Transverse colon (tissue), 4 donors: ENCODE data around the gene OR2Z1. TPM values are rescaled to one million over a fixed set of nuclear protein-coding genes. Genes with fewer than 3 reads are reported as not detected.
"Not testable (repeated sequence)": the region's sequence is repeated elsewhere in the genome, so short reads cannot be mapped to it uniquely, and the experiment has no call there.

Source experiments
- DNase-seq: peaks from one replicate; pipeline ENCODE4 v3.0.0-alpha.2; 2019
- H3K27ac ChIP-seq, 4 donors: fragments of 200-600 bp; sonication (generic); 2 replicates each; pipeline ENCODE4 v1.5.1; 2016 to 2018; ENCODE audit warnings: inconsistent platforms in 4 of 4
- H3K27me3 ChIP-seq: fragments of 200-600 bp; sonication (generic); 2 replicates; pipeline ENCODE4 v1.5.1; 2017; ENCODE audit warnings: inconsistent platforms
- H3K36me3 ChIP-seq, 4 donors: fragments of 200-600 bp; sonication (generic); 2 replicates each; pipeline ENCODE4 v1.5.1; 2017 to 2019; ENCODE audit warnings: inconsistent platforms in 4 of 4
- H3K4me1 ChIP-seq, 4 donors: fragments of 200-600 bp; sonication (generic); 2 replicates each; pipeline ENCODE4 v1.5.1; 2017 to 2020; ENCODE audit warnings: inconsistent platforms in 4 of 4
- H3K4me3 ChIP-seq, 4 donors: fragments of 200-600 bp; sonication (generic); 1 replicate in 1 of 4; 2 replicates in 3 of 4; pipeline versions ENCODE4 v1.5.1 to v1.6.1; 2017 to 2019; ENCODE audit warnings: inconsistent platforms in 4 of 4
- H3K9me3 ChIP-seq, 2 donors: fragments of 200-600 bp; sonication (generic); 2 replicates each; pipeline ENCODE4 v1.5.1; 2017 to 2019; ENCODE audit warnings: inconsistent platforms in 2 of 2
- CTCF ChIP-seq, 5 experiments: fragments of 200-600 bp in 3 of 5; fragments of 450-650 bp in 2 of 5; sonication (generic) in 3 of 5; IDR thresholded peaks; 1 replicate in 2 of 5; 2 replicates in 3 of 5; pipeline ENCODE4 v1.5.1; 2016 to 2017; ENCODE audit warnings: antibody characterized with exemption in 5 of 5, inconsistent platforms in 3 of 5, mild to moderate bottlenecking in 2 of 5, moderate library complexity in 1 of 5
- EP300 ChIP-seq: sonication (generic); formaldehyde crosslinking; IDR thresholded peaks from one replicate; pipeline ENCODE4 v1.6.1; 2017; ENCODE audit warnings: antibody characterized with exemption, low read depth
- POLR2A ChIP-seq: fragments of 450-650 bp; IDR thresholded peaks from one replicate; pipeline ENCODE4 v1.6.1; 2016; ENCODE audit warnings: antibody characterized with exemption, mild to moderate bottlenecking, moderate library complexity
- POLR2AphosphoS5 ChIP-seq, 3 donors: sonication (generic); formaldehyde crosslinking; IDR thresholded peaks; one replicate each; pipeline ENCODE4 v1.6.1; 2016; ENCODE audit warnings: antibody characterized with exemption in 3 of 3
- WGBS, 2 donors: methylation state at CpG; one replicate each; pipeline ENCODE4 v1.1.5; 2018; ENCODE audit warnings: low coverage in 1 of 2; 5-methylcytosine and 5-hydroxymethylcytosine counted together
- in situ Hi-C, 4 donors: fragments of 200-750 bp; cut with MboI; loops; one replicate each; pipeline versions ENCODE4 v1.15.0 to v1.15.1; 2017; ENCODE audit warnings: low sequenced_read_pairs in 3 of 4, low pct_ligation_motif_present in 1 of 4, low pct_unique_long_range_greater_than_20kb in 1 of 4
- intact Hi-C: fragments of 100-400 bp; cut with DNase I; formaldehyde crosslinking; loops from one replicate; pipeline ENCODE4 v1.15.1; 2023; ENCODE audit warnings: low total_unique reads
- total RNA-seq, 4 donors: library from RNA; depleted of rRNA; stranded (reverse); fragments of >200 nt; gene quantifications; one replicate each; pipeline ENCODE4 v1.1.0, GENCODE V29; 2016

Gene OR2Z1
- total RNA-seq, 4 donors from 2014 or later: not detected

GRCh38 chr19:8724276-8724675 is 2.8 kb downstream of the OR2Z1 start:
- intact Hi-C loops: no loop called here

GRCh38 chr19:8731428-8732169 is 10.2 kb downstream of the OR2Z1 start:
- no peak for DNase-seq
- intact Hi-C loops (no loop called here), in situ Hi-C loops (no loop called here)
- Histone ChIP-seq H3K27ac (no peak overlapping the region), H3K36me3 (no peaks in the 10 kb centered on the region), H3K27me3 (no peaks in the 10 kb centered on the region), H3K4me1 (no peaks in the 10 kb centered on the region), H3K4me3 (no peak overlapping the region), H3K9me3 (no peaks in the 10 kb centered on the region)
- no peak for TF ChIP-seq CTCF (IDR thresholded peaks at IDR 0.05)
- no peak for TF ChIP-seq POLR2AphosphoS5 (IDR thresholded peaks at IDR 0.05)
- TF ChIP-seq EP300: no peak
- TF ChIP-seq POLR2A: no peak
- 73 to 100% methylated on average over 1 to 19 of the region's 19 CpGs for WGBS, 2 donors

More at GRCh38 chr19:8724276-8724675, 2.8 kb downstream of the OR2Z1 start:
- Histone ChIP-seq H3K4me3 (no peak overlapping the region), H3K9me3 (no peaks in the 10 kb centered on the region), H3K27me3 (peaks cover 5% of the 10 kb centered on the region), H3K4me1 (no peaks in the 10 kb centered on the region), H3K36me3 (no peaks in the 10 kb centered on the region), H3K27ac (no peak overlapping the region)
- WGBS, 2 donors: 66 to 71% methylated on average over 1 to 3 of the region's 3 CpGs
- TF ChIP-seq CTCF (IDR thresholded peaks at IDR 0.05) (no peak), EP300 (no peak), POLR2AphosphoS5 (IDR thresholded peaks at IDR 0.05) (no peak), POLR2A (no peak)
- in situ Hi-C loops: no loop called here
- DNase-seq: no peak

- no peak overlapping the region for H3K27ac ChIP-seq
- H3K36me3 ChIP-seq: no peaks in the 10 kb centered on the region
- TF ChIP-seq POLR2A: no peak
- TF ChIP-seq CTCF (IDR thresholded peaks at IDR 0.05): no peak
- TF ChIP-seq POLR2AphosphoS5 (IDR thresholded peaks at IDR 0.05): no peak
- no peak for TF ChIP-seq EP300
- WGBS, 2 donors: 77 to 82% methylated on average over 5 to 8 of the region's 8 CpGs
- no peaks in the 10 kb centered on the region for H3K9me3 ChIP-seq
- H3K4me3 ChIP-seq: no peak overlapping the region
- in situ Hi-C loops: no loop called here
- no peaks in the 10 kb centered on the region for H3K4me1 ChIP-seq
- no peak for DNase-seq
- intact Hi-C loops: no loop called here
- H3K27me3 ChIP-seq: no peaks in the 10 kb centered on the region
Observed at GRCh38 chr19:8738377-8738776, 16.9 kb downstream of the OR2Z1 start.

GRCh38 chr19:8739291-8740065 is 18.0 kb downstream of the OR2Z1 start:
- H3K36me3 ChIP-seq, intact Hi-C loops, H3K27ac ChIP-seq, H3K27me3 ChIP-seq, H3K4me1 ChIP-seq, DNase-seq, H3K4me3 ChIP-seq, in situ Hi-C loops, H3K9me3 ChIP-seq: not testable (repeated sequence)
- WGBS, 2 donors: 87 to 92% methylated on average over 5 to 23 of the region's 55 CpGs

GRCh38 chr19:8767257-8767656 is 45.8 kb downstream of the OR2Z1 start:
- H3K27me3 ChIP-seq, H3K36me3 ChIP-seq, DNase-seq, H3K4me1 ChIP-seq, in situ Hi-C loops, H3K4me3 ChIP-seq, H3K9me3 ChIP-seq, H3K27ac ChIP-seq, intact Hi-C loops: not testable (repeated sequence)
- 86% methylated on average over 5 of the region's 11 CpGs; no CpG with 5 or more reads in 1 of the 2 donors for WGBS, 2 donors

GRCh38 chr19:8769265-8769664 is 47.8 kb downstream of the OR2Z1 start:
- DNase-seq, H3K27ac ChIP-seq, H3K9me3 ChIP-seq, H3K27me3 ChIP-seq, in situ Hi-C loops, intact Hi-C loops, H3K36me3 ChIP-seq, H3K4me3 ChIP-seq, H3K4me1 ChIP-seq: not testable (repeated sequence)
- WGBS, 2 donors: 95% methylated on average over 4 of the region's 8 CpGs; no CpG with 5 or more reads in 1 of the 2 donors

GRCh38 chr19:8773587-8773986 is 52.2 kb downstream of the OR2Z1 start:
- DNase-seq, H3K27me3 ChIP-seq, in situ Hi-C loops, H3K36me3 ChIP-seq, H3K9me3 ChIP-seq, H3K4me1 ChIP-seq, intact Hi-C loops, H3K27ac ChIP-seq, H3K4me3 ChIP-seq: not testable (repeated sequence)
- WGBS, 2 donors: no CpG with 5 or more reads among the region's 12 CpGs
